ENCODE measurements around the gene TYRP1. TPM values are rescaled to one million over a fixed set of nuclear protein-coding genes. Genes with fewer than 3 reads are reported as not detected.

The TYRP1 gene
- total RNA-seq, 1 donor from 2014 or later = 0.23 TPM

DNA sequence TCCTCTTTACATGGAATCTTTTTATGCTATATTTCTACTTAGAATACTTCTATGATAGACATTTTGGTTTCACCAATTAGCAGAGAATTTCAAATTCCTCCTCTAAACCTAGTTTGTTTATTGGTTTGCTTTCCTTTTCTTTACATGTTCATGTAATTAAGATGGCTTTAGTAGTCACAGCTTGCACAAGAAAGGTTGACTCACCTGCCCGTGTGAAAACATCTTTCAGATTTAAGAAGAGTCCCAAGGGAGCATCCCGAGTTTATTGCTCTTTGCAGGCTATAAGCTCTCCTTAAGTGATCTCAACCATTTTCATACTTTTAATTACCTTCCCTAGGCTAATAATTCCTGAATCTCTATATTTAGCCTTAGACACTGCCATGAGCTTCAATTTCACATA is 28.9 kb downstream of the TYRP1 start:
- H3K4me1 Mint-ChIP-seq (ENCODE audit: unreplicated experiment) = peaks cover 16% of the 10 kb centered on the region
- H3K4me3 Mint-ChIP-seq (ENCODE audit: unreplicated experiment) = no peak overlapping the region
- no peaks in the 10 kb centered on the region for H3K36me3 Mint-ChIP-seq (ENCODE audit: low read depth, unreplicated experiment)
- no peak for DNase-seq (ENCODE audit: low spot score)
- H3K9me3 Mint-ChIP-seq (ENCODE audit: unreplicated experiment) = no peaks in the 10 kb centered on the region
- TF ChIP-seq, protein P1, sequence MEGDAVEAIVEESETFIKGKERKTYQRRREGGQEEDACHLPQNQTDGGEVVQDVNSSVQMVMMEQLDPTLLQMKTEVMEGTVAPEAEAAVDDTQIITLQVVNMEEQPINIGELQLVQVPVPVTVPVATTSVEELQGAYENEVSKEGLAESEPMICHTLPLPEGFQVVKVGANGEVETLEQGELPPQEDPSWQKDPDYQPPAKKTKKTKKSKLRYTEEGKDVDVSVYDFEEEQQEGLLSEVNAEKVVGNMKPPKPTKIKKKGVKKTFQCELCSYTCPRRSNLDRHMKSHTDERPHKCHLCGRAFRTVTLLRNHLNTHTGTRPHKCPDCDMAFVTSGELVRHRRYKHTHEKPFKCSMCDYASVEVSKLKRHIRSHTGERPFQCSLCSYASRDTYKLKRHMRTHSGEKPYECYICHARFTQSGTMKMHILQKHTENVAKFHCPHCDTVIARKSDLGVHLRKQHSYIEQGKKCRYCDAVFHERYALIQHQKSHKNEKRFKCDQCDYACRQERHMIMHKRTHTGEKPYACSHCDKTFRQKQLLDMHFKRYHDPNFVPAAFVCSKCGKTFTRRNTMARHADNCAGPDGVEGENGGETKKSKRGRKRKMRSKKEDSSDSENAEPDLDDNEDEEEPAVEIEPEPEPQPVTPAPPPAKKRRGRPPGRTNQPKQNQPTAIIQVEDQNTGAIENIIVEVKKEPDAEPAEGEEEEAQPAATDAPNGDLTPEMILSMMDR (IDR thresholded peaks at IDR 0.05; ENCODE audit: unreplicated experiment) = no peak
- no peak overlapping the region for H3K27ac Mint-ChIP-seq (ENCODE audit: unreplicated experiment)
- H3K27me3 Mint-ChIP-seq (ENCODE audit: unreplicated experiment) = no peaks in the 10 kb centered on the region

DNA sequence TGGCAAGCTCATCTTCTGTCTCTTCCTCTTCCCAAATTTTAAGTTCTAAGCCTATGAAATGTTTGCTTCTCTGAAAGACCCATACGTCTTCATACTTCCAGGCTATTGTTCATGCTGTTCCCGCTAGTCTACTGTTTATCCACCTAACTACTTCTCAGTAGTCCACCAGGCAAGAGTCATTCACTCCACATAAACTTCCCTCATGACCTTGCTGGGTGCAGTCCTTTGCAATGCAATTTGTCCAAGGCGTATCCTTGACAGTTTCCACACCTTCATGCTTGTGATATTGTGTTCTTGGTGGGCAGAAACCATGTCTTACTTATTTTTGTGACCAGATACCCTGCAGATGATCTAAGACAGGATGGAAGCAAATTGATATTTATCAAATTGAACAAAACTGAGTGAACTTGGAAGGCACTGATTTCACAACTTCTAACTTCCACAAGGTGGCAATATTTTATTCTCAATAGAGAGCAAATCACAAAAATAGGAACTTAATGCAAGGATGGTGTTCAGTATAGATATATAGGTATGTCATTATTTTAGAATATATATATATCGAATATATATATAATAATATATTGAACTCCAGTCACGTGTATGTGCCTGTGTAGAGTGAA is 30.3 kb downstream of the TYRP1 start:
- Mint-ChIP-seq H3K4me3 (ENCODE audit: unreplicated experiment) (no peak overlapping the region), H3K9me3 (ENCODE audit: unreplicated experiment) (no peaks in the 10 kb centered on the region), H3K4me1 (ENCODE audit: unreplicated experiment) (peaks cover 4% of the 10 kb centered on the region), H3K36me3 (ENCODE audit: low read depth, unreplicated experiment) (no peaks in the 10 kb centered on the region), H3K27ac (ENCODE audit: unreplicated experiment) (no peak overlapping the region), H3K27me3 (ENCODE audit: unreplicated experiment) (no peaks in the 10 kb centered on the region)
- TF ChIP-seq, protein P1 (IDR thresholded peaks at IDR 0.05; ENCODE audit: unreplicated experiment) = no peak
- DNase-seq (ENCODE audit: low spot score) = no peak

DNA sequence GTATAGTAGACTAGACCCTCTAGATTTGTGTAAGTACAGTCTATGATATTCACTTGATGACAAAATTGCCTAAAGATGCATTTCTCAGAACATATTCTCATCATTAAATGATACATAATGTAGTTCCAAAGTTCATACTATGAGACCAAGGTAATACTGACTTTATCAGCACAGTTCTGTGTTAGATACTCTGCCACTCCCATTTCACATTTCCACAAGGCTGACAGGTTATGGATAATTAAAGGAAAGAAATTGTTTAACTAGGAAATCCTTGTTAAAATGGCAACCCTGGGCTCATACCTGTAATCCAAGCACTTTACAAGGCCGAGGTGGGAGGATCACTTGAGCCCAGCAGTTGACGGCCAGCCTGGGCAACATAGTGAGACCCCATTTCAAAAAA is 33.6 kb downstream of the TYRP1 start:
- DNase-seq (ENCODE audit: low spot score) = no peak
- Mint-ChIP-seq H3K4me3 (ENCODE audit: unreplicated experiment) (no peak overlapping the region), H3K36me3 (ENCODE audit: low read depth, unreplicated experiment) (no peaks in the 10 kb centered on the region), H3K9me3 (ENCODE audit: unreplicated experiment) (no peaks in the 10 kb centered on the region), H3K4me1 (ENCODE audit: unreplicated experiment) (no peaks in the 10 kb centered on the region), H3K27ac (ENCODE audit: unreplicated experiment) (no peak overlapping the region), H3K27me3 (ENCODE audit: unreplicated experiment) (no peaks in the 10 kb centered on the region)
- TF ChIP-seq, protein P1 (IDR thresholded peaks at IDR 0.05; ENCODE audit: unreplicated experiment) = no peak

DNA sequence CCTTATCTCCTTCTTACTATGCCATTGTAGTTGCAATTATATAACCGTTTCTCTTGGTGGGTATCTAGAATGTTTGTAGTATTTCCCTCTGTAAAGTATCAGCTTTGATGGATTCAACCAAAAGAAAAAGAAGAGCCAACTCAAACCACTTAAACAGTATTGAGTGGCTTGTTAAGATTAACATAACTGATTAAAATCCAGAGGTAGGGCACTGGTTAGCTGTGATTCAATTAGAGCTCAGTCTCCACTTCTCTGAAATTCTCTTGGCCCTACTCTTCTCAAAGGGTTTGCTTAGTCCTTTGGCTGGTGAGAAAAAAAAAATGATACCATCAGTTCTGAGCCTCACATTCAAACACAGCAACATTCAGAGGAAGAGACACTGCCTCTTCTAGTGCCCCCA is 37.0 kb downstream of the TYRP1 start:
- TF ChIP-seq, protein P1 (IDR thresholded peaks at IDR 0.05; ENCODE audit: unreplicated experiment) = no peak
- no peak overlapping the region for H3K27ac Mint-ChIP-seq (ENCODE audit: unreplicated experiment)

DNA sequence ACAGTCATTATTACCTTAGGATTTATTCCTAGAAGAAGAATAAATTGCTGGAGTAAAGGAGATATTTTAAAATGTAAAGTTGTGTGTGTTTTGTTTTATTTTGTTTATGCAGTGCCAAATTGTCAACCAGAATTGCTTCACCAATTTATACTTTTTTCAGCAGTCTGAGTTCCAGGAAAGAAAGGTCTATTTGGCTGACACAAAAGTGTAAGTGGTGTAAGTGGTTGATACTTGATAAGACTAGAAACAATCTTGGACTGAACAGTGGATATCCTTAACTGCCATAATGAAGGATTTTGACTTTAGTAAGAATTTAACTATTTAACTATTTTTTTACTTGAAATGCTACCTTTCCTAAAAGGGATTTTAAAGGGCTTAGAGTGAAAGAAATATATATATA is 37.7 kb downstream of the TYRP1 start:
- no peaks in the 10 kb centered on the region for H3K36me3 Mint-ChIP-seq (ENCODE audit: low read depth, unreplicated experiment)
- H3K9me3 Mint-ChIP-seq (ENCODE audit: unreplicated experiment) = no peaks in the 10 kb centered on the region
- H3K27ac Mint-ChIP-seq (ENCODE audit: unreplicated experiment) = no peak overlapping the region
- peaks cover 4% of the 10 kb centered on the region for H3K4me1 Mint-ChIP-seq (ENCODE audit: unreplicated experiment)
- no peak overlapping the region for H3K4me3 Mint-ChIP-seq (ENCODE audit: unreplicated experiment)
- no peak for DNase-seq (ENCODE audit: low spot score)
- H3K27me3 Mint-ChIP-seq (ENCODE audit: unreplicated experiment) = no peaks in the 10 kb centered on the region
- TF ChIP-seq, protein P1 (IDR thresholded peaks at IDR 0.05; ENCODE audit: unreplicated experiment) = no peak

More for the DNA sequence above, 37.0 kb downstream of the TYRP1 start:
- Mint-ChIP-seq H3K9me3 (ENCODE audit: unreplicated experiment) (no peaks in the 10 kb centered on the region), H3K27me3 (ENCODE audit: unreplicated experiment) (no peaks in the 10 kb centered on the region), H3K4me1 (ENCODE audit: unreplicated experiment) (no peaks in the 10 kb centered on the region), H3K4me3 (ENCODE audit: unreplicated experiment) (no peak overlapping the region), H3K36me3 (ENCODE audit: low read depth, unreplicated experiment) (no peaks in the 10 kb centered on the region)
- DNase-seq (ENCODE audit: low spot score) = no peak
